SW480 (cell line): ENCODE results near the gene ATP6V0E2.

Experiments used
- DNase-seq: peaks from one replicate; pipeline ENCODE4 v3.0.0-alpha.2; 2016; ENCODE audit warnings: low spot score

The ATP6V0E2 gene

GRCh38 chr7:149864023-149864422, 9.7 kb upstream of the ATP6V0E2 start:
- DNase-seq: no peak

DNA sequence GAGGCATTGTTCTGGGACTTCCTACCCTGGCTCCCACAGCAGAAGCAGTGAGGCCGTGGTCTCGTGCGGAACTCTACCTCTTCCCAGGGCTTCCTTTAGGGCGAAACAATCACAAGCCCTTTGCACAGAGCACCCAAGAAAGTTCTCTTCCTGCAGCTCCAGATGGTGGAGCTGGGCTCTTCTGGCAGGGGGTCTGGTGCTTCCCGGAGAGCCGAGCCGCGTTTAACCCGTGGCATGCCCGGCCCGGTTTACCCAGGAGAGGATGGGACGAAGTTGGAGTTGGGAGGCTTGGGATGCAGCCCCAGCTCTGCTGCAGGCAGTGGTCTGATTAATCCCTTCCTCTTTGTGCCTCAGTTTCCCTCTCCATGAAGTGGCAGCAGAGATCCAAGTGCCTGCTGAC, 9.0 kb upstream of the ATP6V0E2 start:
- DNase-seq: no peak

DNA sequence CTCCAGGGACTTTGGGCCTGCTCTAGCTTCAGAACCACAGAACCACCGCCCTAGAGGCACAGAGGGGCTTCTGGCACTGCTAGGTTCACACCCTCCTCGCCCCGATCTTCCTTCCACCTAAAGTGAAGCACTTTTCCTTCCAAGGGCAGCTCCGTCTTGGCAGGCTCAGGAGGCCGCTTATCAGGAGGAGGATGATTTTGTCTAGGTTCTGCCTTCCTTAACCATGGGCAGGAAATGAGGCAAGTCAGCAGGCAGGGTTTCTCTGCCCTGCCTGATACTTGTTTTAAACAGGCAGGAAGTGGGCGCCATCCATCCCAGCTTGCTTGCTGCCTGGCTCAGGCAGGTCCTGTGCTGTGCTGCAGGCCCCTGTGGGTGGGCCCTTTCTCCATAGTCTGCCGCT, 8.3 kb upstream of the ATP6V0E2 start:
- no peak for DNase-seq

DNA sequence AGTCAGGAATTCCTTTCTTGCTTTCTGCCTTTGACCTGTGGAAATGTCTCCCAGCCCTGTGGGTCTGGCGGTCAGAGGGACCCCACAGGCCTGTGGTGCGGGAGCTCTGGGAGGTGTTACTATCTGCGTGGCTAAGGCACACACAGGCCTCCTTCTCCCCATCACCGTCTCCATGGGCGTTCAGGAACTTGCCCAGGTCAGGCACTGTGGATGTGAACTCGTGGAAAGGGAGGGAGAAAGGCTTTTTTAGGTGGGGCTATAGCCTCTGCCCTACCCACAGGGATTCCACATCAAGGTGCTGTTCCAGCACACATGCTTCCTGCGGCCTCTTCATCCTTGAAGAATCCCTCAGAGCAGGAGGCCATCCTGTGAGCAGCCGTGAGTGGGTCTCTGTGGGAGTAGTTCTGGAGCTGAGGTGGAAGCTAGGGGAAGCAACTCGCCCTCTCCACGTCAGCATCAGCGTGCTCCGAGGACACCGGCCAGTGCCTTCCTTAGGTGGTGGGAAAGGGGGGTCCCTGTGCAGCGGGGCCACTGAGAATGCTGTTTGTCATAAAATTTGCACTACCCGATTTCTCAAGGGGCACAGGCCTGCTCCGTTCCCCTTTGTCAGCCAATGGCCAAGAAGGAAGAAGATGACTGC, 7.5 kb upstream of the ATP6V0E2 start:
- no peak for DNase-seq

DNA sequence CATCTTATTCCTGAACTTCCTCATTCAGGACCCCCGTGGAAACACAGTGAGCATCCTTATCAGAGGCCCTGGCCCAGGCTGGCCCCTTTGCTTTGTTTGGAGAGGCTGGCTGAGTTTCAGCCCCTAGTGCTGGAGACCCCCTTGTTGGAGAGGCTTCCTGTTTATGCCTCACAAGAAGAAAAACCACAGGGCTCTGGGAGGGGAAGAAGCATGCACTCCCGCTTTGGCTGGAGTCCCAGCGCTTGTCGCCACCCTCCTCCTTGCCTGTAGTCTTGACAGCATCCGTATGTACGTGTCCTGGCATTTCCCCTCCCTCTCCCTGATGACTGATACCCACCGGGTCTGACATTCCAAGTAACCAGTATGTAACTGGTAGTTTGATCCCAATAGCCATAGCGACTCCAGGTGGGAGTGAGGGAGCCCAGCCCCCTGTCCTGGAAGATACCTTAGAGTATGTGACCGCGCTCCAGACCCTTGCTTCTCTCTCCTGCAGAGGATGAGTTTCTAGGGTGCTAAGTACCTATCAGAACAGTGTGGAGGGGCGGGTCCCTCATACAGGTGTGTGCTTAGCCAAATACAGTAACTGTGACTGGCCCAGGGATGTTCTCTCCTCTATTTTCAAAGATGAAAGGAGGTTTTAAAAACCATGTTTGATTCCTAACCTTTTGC, 6.9 kb upstream of the ATP6V0E2 start:
- no peak for DNase-seq

GRCh38 chr7:149867762-149868622, 5.8 kb upstream of the ATP6V0E2 start:
- DNase-seq: no peak

DNA sequence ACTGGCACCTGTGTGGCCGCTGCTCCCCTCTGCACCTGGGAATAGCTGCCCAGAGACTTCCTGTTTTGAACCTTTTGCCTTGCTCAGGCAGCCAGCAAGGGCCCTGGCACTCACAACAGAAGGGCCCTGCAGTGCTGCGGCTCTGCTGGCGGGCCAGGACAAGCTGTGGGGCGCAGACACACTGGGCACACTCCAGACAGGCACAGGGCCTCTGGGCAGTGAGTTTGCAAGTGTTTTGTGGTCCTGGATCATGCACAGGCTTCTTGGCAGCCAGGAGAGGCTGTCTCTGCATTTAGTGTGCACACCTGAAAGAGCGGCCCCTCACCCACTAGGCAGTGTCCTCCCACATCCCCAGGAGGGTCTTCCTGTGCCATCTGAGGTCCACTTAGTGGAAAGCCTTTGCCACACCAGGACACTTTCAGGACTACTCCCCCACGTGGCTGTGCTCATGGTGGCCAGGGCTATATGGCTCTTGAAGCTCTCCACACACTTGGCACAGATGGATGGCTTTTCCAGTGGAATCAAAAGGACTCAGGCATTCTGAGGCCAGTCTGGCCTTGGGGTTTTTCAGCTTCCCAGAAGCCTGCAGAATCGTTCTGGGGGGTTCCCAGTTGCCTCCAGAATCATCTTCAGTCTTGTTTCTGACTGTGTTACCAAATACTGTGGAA, 5.0 kb upstream of the ATP6V0E2 start:
- DNase-seq: no peak

GRCh38 chr7:149869291-149869650, 4.5 kb upstream of the ATP6V0E2 start:
- DNase-seq: no peak

DNA sequence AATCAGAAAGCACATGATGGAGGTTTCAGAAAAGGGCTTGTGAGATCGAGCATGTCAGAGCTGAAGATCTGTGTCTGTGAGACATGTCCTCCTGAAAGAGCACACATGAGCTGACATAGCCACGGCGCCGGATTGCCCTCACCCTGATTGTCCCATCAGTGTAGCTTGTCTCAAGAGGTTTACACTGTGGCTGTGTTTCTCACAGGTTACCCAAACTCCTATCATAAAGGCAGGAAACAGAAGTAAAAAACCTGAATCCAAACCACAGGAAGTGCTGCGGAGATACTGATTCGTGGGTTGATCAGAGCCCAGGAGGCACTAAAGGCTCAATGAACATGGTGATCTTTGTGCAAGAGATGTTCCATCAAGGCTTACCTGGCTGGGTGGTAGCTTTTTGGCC, 3.9 kb upstream of the ATP6V0E2 start:
- no peak for DNase-seq

- DNase-seq: no peak
Observed at GRCh38 chr7:149870274-149870673, 3.5 kb upstream of the ATP6V0E2 start.

- DNase-seq: no peak
Observed at GRCh38 chr7:149870701-149871483, 2.9 kb upstream of the ATP6V0E2 start.

DNA sequence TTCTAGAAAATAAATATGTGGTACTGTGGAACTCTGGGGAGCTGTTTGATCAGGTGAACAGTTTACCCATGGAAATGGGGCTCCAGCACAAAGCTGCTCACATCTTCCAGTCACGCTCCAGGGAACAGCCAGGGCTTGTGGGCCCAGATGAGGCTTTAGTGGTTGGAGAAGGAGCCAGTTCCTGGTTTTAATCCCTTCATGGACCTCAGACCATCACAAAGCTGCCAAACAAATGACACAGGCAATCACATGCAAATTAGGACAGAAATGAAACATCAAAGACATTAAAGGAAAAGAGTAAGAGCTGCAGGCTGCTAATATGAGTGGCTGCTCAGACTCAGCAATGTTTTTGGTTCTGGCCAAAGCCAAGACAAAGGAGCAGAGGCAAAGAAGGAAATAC, 2.2 kb upstream of the ATP6V0E2 start:
- peak; percentile 57 for DNase-seq

DNA sequence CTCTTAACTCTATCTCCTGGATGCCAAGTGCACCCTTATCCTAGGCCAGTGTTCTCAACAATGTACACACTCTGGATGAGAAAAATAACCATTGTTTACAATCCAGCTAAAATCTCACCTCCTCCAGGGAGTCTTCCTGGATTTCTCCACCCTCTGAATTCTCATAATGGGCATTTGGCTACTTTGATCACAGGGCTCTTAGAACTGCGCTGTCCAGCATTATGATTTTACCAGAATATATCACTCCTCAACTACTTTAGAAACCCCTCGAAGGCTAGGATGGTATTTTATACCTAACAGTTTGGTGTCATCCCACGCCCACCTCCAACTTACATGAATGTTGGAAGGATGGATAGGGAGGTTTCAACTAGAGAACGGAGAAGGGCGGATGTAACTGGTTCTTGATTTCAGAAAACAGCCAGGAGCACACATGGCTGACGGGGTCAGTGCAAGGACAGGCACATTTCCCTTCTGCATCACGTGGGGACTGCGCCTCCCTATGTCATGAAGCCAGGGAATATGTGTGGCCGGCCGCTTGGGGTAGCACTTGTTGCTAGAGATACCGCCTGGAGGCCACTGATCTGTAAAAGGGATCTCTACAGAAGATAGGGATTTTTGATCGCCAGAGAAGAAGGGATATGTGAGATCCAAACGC, 1.2 kb upstream of the ATP6V0E2 start:
- peak; percentile 94 for DNase-seq

DNA sequence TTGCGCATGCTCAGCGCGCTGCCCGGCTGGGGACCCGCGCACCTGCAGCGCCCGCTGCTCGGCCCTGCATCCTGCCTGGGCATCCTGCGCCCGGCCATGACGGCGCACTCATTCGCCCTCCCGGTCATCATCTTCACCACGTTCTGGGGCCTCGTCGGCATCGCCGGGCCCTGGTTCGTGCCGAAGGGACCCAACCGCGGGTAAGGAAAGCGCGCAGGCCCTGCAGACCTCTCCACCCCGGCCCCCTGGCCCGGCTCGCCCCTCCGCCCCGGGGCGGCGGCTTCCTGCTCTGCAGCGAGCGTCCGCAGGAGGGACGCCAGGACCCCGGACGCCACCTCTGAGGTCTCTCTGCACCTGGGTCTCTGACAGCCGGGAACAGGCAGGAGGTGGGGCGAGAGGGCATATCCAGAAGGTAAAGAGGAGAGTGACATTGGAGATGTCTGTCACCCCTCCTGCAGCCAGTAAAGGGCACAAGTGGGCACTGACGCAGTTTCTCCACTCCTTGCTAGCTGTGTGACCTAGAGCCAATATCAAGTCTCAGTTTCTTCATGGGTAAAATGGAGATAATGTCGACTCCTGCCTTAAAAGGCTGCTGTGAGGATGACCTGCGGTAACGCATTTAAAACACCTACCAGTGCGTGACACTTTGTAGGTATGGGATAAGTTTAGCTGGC, 338 bp downstream of the ATP6V0E2 start:
- DNase-seq: peak; percentile 18

- no peak for DNase-seq
Observed at GRCh38 chr7:149874644-149875028, 867 bp downstream of the ATP6V0E2 start.

GRCh38 chr7:149875396-149875795, 1.6 kb downstream of the ATP6V0E2 start:
- DNase-seq: no peak

DNA sequence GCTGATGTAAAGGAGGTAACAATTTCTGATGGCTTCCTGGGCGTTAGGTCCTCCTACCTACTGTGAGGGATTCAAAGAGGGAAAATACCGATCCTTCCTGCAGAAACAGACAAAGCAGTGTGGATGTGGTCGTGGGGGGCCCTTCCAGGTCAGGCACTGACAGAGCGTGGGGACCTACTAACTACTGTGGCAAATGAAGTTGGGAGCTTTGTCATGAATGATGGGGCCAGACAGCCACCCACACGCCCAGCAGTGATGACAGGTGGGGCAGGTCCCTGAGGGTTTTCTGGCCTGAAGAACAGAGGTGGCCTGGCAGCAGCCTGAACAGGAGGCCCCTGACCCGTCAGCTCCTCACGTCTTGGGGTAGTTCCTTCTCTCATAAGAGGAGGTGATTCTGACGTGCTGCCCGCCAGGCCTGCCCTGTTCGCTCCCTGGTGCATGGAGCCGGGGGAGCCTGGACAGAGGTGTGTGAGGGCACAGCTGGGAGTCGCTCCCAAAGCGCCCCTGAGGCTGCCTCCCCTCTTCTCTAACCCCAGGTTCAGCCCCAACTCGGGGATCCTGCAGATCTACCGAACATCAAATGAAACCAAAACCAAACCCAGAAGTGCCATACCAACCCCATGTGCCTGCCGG, 4.2 kb downstream of the ATP6V0E2 start:
- DNase-seq: no peak

GRCh38 chr7:149878523-149878921, 4.8 kb downstream of the ATP6V0E2 start:
- DNase-seq: no peak

- DNase-seq: no peak
Observed at GRCh38 chr7:149879271-149879743, 5.5 kb downstream of the ATP6V0E2 start.
